ENCODE measurements around the gene KCNJ9.

KCNJ9 gene

DNA sequence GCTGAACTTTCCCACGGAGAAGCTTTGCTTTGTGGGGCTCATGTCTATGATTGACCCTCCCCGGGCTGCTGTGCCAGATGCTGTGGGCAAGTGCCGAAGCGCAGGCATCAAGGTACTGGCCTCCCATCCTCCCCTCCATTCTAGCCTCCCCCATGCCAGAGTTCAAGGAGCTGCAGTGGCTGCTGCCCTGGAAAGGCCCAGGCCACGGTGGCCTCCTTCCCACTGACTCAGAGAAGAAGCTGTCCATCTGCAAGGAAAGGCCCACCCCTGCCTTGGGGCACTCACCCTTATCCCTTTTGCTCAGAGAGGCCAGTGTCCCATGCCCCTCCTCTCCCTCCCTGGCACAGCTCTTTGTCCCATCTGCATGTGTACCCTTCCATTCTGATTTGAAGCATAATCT lies 49.1 kb downstream of the KCNJ9 start:
- no peaks in the 10 kb centered on the region for H3K9me3 ChIP-seq (ENCODE audit: low read length)
- H2AFZ ChIP-seq (ENCODE audit: low read depth, low read length), result no peak overlapping the region
- no peaks in the 10 kb centered on the region for H3K36me3 ChIP-seq (ENCODE audit: insufficient read depth, low read length)
- no peak overlapping the region for H3K4me3 ChIP-seq (ENCODE audit: low read length)
- H3K4me1 ChIP-seq (ENCODE audit: insufficient read depth, low read length), result no peaks in the 10 kb centered on the region
- H3K27me3 ChIP-seq (ENCODE audit: insufficient read depth, low read length), result no peaks in the 10 kb centered on the region

- H3K36me3 ChIP-seq (ENCODE audit: insufficient read depth, low read length), result no peaks in the 10 kb centered on the region
- H3K4me3 ChIP-seq (ENCODE audit: low read length), result no peak overlapping the region
- H3K4me1 ChIP-seq (ENCODE audit: insufficient read depth, low read length), result no peaks in the 10 kb centered on the region
These were observed 49.6 kb downstream of the KCNJ9 start for GRCh38 chr1:160130939-160131338.

GRCh38 chr1:160131803-160132565 lies 50.6 kb downstream of the KCNJ9 start:
- Histone ChIP-seq H3K4me1 (ENCODE audit: insufficient read depth, low read length) (no peaks in the 10 kb centered on the region), H3K36me3 (ENCODE audit: insufficient read depth, low read length) (no peaks in the 10 kb centered on the region)

More at GRCh38 chr1:160130939-160131338, 49.6 kb downstream of the KCNJ9 start:
- H2AFZ ChIP-seq (ENCODE audit: low read depth, low read length), result no peak overlapping the region
- no peaks in the 10 kb centered on the region for H3K27me3 ChIP-seq (ENCODE audit: insufficient read depth, low read length)
- H3K9me3 ChIP-seq (ENCODE audit: low read length), result no peaks in the 10 kb centered on the region

GRCh38 chr1:160133990-160134770 lies 52.8 kb downstream of the KCNJ9 start:
- Histone ChIP-seq H3K27me3 (ENCODE audit: insufficient read depth, low read length) (no peaks in the 10 kb centered on the region), H3K4me1 (ENCODE audit: insufficient read depth, low read length) (no peaks in the 10 kb centered on the region), H3K9me3 (ENCODE audit: low read length) (peaks cover 3% of the 10 kb centered on the region), H3K4me3 (ENCODE audit: low read length) (no peak overlapping the region), H2AFZ (ENCODE audit: low read depth, low read length) (no peak overlapping the region), H3K36me3 (ENCODE audit: insufficient read depth, low read length) (no peaks in the 10 kb centered on the region)

More at GRCh38 chr1:160131803-160132565, 50.6 kb downstream of the KCNJ9 start:
- Histone ChIP-seq H2AFZ (ENCODE audit: low read depth, low read length) (no peak overlapping the region), H3K4me3 (ENCODE audit: low read length) (no peak overlapping the region), H3K27me3 (ENCODE audit: insufficient read depth, low read length) (no peaks in the 10 kb centered on the region), H3K9me3 (ENCODE audit: low read length) (peaks cover 3% of the 10 kb centered on the region)

DNA sequence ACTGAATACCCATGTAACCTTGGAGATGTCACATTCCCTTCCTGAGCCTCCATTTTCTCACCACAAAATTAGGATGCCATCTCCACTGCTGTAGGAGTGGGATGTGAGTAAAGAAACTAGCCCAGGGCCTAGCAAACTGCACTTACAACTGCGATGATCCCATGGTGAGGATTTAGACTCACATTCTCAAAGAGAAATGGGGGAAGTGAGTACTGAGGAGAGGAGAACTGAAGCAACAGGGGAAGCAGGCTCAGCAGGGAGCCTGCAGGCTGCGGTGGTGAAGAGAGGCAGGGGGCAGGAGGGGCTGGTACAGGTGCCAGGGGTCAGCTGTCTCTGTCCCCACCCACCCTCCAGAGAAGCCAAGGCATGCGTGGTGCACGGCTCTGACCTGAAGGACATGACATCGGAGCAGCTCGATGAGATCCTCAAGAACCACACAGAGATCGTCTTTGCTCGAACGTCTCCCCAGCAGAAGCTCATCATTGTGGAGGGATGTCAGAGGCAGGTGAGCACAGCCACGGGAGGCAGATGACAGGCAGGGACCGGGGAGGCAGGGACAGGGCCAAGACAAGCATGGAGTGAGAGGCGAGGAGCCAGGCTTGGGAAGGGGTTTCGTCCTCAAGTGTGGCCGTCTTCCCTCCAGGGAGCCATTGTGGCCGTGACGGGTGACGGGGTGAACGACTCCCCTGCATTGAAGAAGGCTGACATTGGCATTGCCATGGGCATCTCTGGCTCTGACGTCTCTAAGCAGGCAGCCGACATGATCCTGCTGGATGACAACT lies 53.6 kb downstream of the KCNJ9 start:
- H3K4me1 ChIP-seq (ENCODE audit: insufficient read depth, low read length), result no peaks in the 10 kb centered on the region
- H3K4me3 ChIP-seq (ENCODE audit: low read length), result no peak overlapping the region
- no peaks in the 10 kb centered on the region for H3K36me3 ChIP-seq (ENCODE audit: insufficient read depth, low read length)
- H3K27me3 ChIP-seq (ENCODE audit: insufficient read depth, low read length), result no peaks in the 10 kb centered on the region
- H2AFZ ChIP-seq (ENCODE audit: low read depth, low read length), result no peak overlapping the region
- H3K9me3 ChIP-seq (ENCODE audit: low read length), result peaks cover 3% of the 10 kb centered on the region

- Histone ChIP-seq H3K4me1 (ENCODE audit: insufficient read depth, low read length) (no peaks in the 10 kb centered on the region), H3K27me3 (ENCODE audit: insufficient read depth, low read length) (no peaks in the 10 kb centered on the region), H3K4me3 (ENCODE audit: low read length) (no peak overlapping the region), H3K36me3 (ENCODE audit: insufficient read depth, low read length) (no peaks in the 10 kb centered on the region), H3K9me3 (ENCODE audit: low read length) (peaks cover 3% of the 10 kb centered on the region), H2AFZ (ENCODE audit: low read depth, low read length) (no peak overlapping the region)
These were observed 55.0 kb downstream of the KCNJ9 start for GRCh38 chr1:160136121-160136925.

GRCh38 chr1:160136926-160137200 lies 55.5 kb downstream of the KCNJ9 start:
- Histone ChIP-seq H3K9me3 (ENCODE audit: low read length) (peaks cover 3% of the 10 kb centered on the region), H3K4me1 (ENCODE audit: insufficient read depth, low read length) (no peaks in the 10 kb centered on the region), H3K36me3 (ENCODE audit: insufficient read depth, low read length) (no peaks in the 10 kb centered on the region), H2AFZ (ENCODE audit: low read depth, low read length) (no peak overlapping the region), H3K27me3 (ENCODE audit: insufficient read depth, low read length) (no peaks in the 10 kb centered on the region), H3K4me3 (ENCODE audit: low read length) (no peak overlapping the region)

DNA sequence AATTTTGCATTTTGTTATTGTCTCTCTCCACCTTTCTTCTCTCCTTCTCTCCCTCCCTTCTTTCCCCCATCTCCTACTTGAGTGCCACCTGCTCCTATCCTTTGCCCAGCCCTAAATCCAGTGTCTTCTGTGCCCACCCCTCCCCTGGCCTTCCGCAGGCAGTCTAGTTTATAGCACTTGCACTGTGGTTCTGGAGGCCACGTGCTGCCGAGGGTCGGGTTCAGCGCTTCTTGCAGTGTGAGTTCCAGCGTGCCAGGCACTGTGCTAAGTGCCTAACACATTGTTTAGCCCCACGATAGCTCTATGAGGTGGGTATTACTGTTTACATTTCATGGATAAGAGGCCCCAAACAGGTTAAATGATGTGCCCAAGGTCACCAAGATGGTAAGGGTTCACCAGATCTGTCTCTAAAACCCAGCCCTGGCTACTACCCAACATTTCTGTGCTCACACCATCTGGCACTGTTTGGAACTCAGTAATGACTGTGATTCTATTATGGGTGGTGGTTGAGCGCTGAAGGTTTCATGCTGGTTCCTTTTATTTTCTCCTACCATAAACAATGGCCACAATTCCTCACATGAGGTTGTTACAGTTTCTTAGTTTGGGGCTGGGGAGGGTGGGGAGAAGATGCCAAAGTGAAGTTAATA lies 56.0 kb downstream of the KCNJ9 start:
- Histone ChIP-seq H3K4me1 (ENCODE audit: insufficient read depth, low read length) (no peaks in the 10 kb centered on the region), H2AFZ (ENCODE audit: low read depth, low read length) (no peak overlapping the region), H3K9me3 (ENCODE audit: low read length) (peaks cover 3% of the 10 kb centered on the region), H3K4me3 (ENCODE audit: low read length) (no peak overlapping the region), H3K36me3 (ENCODE audit: insufficient read depth, low read length) (no peaks in the 10 kb centered on the region), H3K27me3 (ENCODE audit: insufficient read depth, low read length) (no peaks in the 10 kb centered on the region)

DNA sequence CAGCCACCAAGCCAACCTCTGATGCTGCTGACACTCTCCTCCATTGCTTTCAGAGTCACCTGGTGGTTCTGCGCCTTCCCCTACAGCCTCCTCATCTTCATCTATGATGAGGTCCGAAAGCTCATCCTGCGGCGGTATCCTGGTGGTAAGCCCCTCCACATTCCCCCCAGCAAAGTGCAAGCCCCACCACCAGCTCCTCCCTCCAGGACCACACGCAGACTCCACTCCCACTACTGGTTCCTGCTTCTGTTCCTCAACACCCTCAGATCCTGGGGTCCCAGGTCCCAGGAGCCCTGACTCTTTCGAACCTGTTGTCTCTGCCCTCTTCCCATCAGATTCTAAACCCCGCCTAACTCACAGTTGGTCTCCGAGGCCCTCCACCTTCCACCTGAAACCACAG lies 58.5 kb downstream of the KCNJ9 start:
- H3K36me3 ChIP-seq (ENCODE audit: insufficient read depth, low read length), result no peaks in the 10 kb centered on the region
- peaks cover 3% of the 10 kb centered on the region for H3K9me3 ChIP-seq (ENCODE audit: low read length)
- H3K4me1 ChIP-seq (ENCODE audit: insufficient read depth, low read length), result no peaks in the 10 kb centered on the region
- no peaks in the 10 kb centered on the region for H3K27me3 ChIP-seq (ENCODE audit: insufficient read depth, low read length)
- H2AFZ ChIP-seq (ENCODE audit: low read depth, low read length), result no peak overlapping the region
- no peak overlapping the region for H3K4me3 ChIP-seq (ENCODE audit: low read length)

Data from neuron (in vitro differentiated cells).